K562 (cell line): ENCODE measurements around the gene CRYBA4. TPM values are rescaled to one million over a fixed set of nuclear protein-coding genes. Genes with fewer than 3 reads are reported as not detected.

Source experiments
- GTF2A2 ChIP-seq: IDR thresholded peaks from 2 replicates; pipeline ENCODE4 v1.6.1; 2016; ENCODE audit warnings: mild to moderate bottlenecking, missing genetic modification characterization, missing compliant biosample characterization
- HOXB6 ChIP-seq: fragments of 250-450 bp; sonication (Bioruptor Pico); IDR thresholded peaks from 2 replicates; pipeline ENCODE4 v1.5.1; 2022; ENCODE audit warnings: mild to moderate bottlenecking, borderline replicate concordance
- NBN ChIP-seq: fragments of 450-650 bp; IDR thresholded peaks from 2 replicates; pipeline ENCODE4 v1.6.1; 2016; ENCODE audit warnings: low read depth, mild to moderate bottlenecking
- PRMT5 ChIP-seq: sonication (generic); formaldehyde crosslinking; IDR thresholded peaks from 2 replicates; pipeline ENCODE4 v1.5.0; 2020; ENCODE audit warnings: missing genetic modification reagents
- REST ChIP-seq, 2 experiments: fragments of 450-650 bp; formaldehyde crosslinking in 1 of 2; IDR thresholded peaks; 2 replicates each; pipeline versions ENCODE4 v1.4.0 to v1.6.1; 2014 to 2020; ENCODE audit warnings: mild to moderate bottlenecking in 2 of 2, borderline replicate concordance in 1 of 2, low read depth in 1 of 2
- SPI1 ChIP-seq: IDR thresholded peaks from 2 replicates; pipeline ENCODE4 v1.6.1; 2011; ENCODE audit warnings: low read depth, low read length, control low read depth, borderline replicate concordance
- STAG1 ChIP-seq: sonication (generic); formaldehyde crosslinking; IDR thresholded peaks from 2 replicates; pipeline ENCODE4 v1.5.0; 2020; ENCODE audit warnings: missing genetic modification reagents, borderline replicate concordance
- TCFL5 ChIP-seq: fragments of 250-450 bp; sonication (Bioruptor Pico); conservative IDR thresholded peaks from 2 replicates; pipeline ENCODE4 v1.6.1; 2021; ENCODE audit warnings: mild to moderate bottlenecking, moderate library complexity, matching md5 sums
- ZNF124 ChIP-seq: sonication (generic); formaldehyde crosslinking; IDR thresholded peaks from 2 replicates; pipeline ENCODE4 v1.8.1; 2022; ENCODE audit warnings: missing genetic modification reagents
- polyA plus RNA-seq, 8 experiments: library from polyadenylated mRNA; depleted of rRNA in 4 of 8; stranded (reverse) in 5 of 8; unstranded in 3 of 8; fragments of >200 nt; fragmentation: Nextera tagmentation in 2 of 8; fragmentation: Illumina TruSeq in 1 of 8; extraction: Ambion mirVana in 2 of 8; extraction: Trizol in 1 of 8; gene quantifications; 2 replicates each; pipeline versions ENCODE4 v1.2.1 to v1.2.3, GENCODE V29; 2011 to 2014; ENCODE audit warnings: inconsistent platforms in 1 of 8, missing spikeins in 1 of 8
- total RNA-seq, 7 experiments: library from RNA; depleted of rRNA in 6 of 7; stranded (reverse); fragments of >200 nt in 6 of 7; fragmentation: Illumina TruSeq in 2 of 7; extraction: Trizol in 2 of 7; gene quantifications; 2 replicates each; pipeline versions ENCODE4 v1.2.1 to v1.2.3, GENCODE V29; 2011 to 2021; ENCODE audit warnings: low replicate concordance in 1 of 7
- TF ChIP-seq, protein P1 (sequence below): fragments of 250-450 bp; sonication (Bioruptor Pico); IDR thresholded peaks from 2 replicates; pipeline ENCODE4 v1.9.0; 2021; ENCODE audit warnings: mild to moderate bottlenecking, inconsistent platforms
- TF ChIP-seq, protein P2 (sequence below): sonication (generic); formaldehyde crosslinking; IDR thresholded peaks from 2 replicates; pipeline ENCODE4 v1.8.0; 2022; ENCODE audit warnings: mild to moderate bottlenecking, missing genetic modification reagents

CRYBA4 gene
- total and polyA plus RNA-seq, 9 of the 15 experiments (the other 6 are each of a cell fraction or from before 2014, with no cell fraction given): 0.59 to 3.3 (median 1.6) TPM

DNA sequence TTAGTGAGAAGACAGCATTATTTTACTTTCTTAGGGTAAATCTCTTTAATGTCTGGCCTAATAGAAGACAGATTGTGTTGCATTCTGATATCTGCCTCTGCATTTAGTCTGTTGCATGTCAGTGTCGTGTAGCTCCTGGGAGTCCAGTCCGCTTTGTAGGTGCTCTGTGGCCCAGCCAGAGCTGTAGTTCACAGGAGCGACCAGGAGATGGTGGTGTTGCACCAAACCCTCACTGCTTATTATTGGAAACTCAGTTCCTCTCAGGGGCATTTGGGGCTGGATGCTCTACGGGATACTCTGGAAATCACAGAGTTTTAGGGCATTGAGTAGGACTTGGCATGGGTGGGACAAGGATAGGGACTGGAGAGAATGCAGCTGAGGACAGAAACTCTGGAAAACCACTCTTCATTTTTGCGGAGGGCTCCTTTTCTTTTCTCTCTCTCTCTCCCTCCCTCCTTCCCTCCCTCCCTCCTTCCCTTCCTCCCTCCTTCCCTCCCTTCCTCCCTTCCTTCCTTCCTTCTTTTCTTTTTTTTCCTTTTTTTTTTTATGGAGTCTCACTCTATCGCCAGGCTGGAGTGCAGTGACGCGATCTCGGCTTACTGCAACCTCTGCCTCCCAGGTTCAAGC lies 57.4 kb downstream of the CRYBA4 start (continued):
- TF ChIP-seq REST (IDR thresholded peaks at IDR 0.05; ENCODE audit: borderline replicate concordance): peak; percentile 40; the same call in 1 of the 2 replicates
- no peak for TF ChIP-seq REST (CRISPR knock-in tag; IDR thresholded peaks at IDR 0.05; ENCODE audit: low read depth)
- TF ChIP-seq GTF2A2 (tag): no peak
- TF ChIP-seq, protein P1, sequence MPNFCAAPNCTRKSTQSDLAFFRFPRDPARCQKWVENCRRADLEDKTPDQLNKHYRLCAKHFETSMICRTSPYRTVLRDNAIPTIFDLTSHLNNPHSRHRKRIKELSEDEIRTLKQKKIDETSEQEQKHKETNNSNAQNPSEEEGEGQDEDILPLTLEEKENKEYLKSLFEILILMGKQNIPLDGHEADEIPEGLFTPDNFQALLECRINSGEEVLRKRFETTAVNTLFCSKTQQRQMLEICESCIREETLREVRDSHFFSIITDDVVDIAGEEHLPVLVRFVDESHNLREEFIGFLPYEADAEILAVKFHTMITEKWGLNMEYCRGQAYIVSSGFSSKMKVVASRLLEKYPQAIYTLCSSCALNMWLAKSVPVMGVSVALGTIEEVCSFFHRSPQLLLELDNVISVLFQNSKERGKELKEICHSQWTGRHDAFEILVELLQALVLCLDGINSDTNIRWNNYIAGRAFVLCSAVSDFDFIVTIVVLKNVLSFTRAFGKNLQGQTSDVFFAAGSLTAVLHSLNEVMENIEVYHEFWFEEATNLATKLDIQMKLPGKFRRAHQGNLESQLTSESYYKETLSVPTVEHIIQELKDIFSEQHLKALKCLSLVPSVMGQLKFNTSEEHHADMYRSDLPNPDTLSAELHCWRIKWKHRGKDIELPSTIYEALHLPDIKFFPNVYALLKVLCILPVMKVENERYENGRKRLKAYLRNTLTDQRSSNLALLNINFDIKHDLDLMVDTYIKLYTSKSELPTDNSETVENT: no peak
- no peak for TF ChIP-seq NBN
- TF ChIP-seq PRMT5: no peak
- TF ChIP-seq HOXB6: no peak
- TF ChIP-seq, protein P2, sequence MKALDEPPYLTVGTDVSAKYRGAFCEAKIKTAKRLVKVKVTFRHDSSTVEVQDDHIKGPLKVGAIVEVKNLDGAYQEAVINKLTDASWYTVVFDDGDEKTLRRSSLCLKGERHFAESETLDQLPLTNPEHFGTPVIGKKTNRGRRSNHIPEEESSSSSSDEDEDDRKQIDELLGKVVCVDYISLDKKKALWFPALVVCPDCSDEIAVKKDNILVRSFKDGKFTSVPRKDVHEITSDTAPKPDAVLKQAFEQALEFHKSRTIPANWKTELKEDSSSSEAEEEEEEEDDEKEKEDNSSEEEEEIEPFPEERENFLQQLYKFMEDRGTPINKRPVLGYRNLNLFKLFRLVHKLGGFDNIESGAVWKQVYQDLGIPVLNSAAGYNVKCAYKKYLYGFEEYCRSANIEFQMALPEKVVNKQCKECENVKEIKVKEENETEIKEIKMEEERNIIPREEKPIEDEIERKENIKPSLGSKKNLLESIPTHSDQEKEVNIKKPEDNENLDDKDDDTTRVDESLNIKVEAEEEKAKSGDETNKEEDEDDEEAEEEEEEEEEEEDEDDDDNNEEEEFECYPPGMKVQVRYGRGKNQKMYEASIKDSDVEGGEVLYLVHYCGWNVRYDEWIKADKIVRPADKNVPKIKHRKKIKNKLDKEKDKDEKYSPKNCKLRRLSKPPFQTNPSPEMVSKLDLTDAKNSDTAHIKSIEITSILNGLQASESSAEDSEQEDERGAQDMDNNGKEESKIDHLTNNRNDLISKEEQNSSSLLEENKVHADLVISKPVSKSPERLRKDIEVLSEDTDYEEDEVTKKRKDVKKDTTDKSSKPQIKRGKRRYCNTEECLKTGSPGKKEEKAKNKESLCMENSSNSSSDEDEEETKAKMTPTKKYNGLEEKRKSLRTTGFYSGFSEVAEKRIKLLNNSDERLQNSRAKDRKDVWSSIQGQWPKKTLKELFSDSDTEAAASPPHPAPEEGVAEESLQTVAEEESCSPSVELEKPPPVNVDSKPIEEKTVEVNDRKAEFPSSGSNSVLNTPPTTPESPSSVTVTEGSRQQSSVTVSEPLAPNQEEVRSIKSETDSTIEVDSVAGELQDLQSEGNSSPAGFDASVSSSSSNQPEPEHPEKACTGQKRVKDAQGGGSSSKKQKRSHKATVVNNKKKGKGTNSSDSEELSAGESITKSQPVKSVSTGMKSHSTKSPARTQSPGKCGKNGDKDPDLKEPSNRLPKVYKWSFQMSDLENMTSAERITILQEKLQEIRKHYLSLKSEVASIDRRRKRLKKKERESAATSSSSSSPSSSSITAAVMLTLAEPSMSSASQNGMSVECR (CRISPR knock-in tag): no peak
- TF ChIP-seq ZNF124 (CRISPR knock-in tag): no peak
- TF ChIP-seq SPI1: peak; percentile 61
- TF ChIP-seq STAG1: peak; percentile 22; the same call in 1 of the 2 replicates
- TF ChIP-seq TCFL5 (CRISPR knock-in tag): no peak
